ENCODE measurements around the gene LRRC37A.
"Not testable (repeated sequence)": the region's sequence is repeated elsewhere in the genome, so short reads cannot be mapped to it uniquely, and the experiment has no call there.

Gene LRRC37A

GRCh38 chr17:46294831-46295230, at the start of gene LRRC37A:
Gene LRRC37A (plus strand): TSS chr17:46295131. CDS start chr17:46295134, 3 bp downstream.
- not testable (repeated sequence) for DNase-seq

GRCh38 chr17:46249153-46249552, 45.8 kb upstream of the LRRC37A start:
- not testable (repeated sequence) for DNase-seq

GRCh38 chr17:46252804-46253203, 42.1 kb upstream of the LRRC37A start:
- DNase-seq, result not testable (repeated sequence)

GRCh38 chr17:46253722-46254121, 41.2 kb upstream of the LRRC37A start:
- DNase-seq, result not testable (repeated sequence)

- not testable (repeated sequence) for DNase-seq
These were observed 40.7 kb upstream of the LRRC37A start for GRCh38 chr17:46254215-46254614.

GRCh38 chr17:46256369-46256768, 38.6 kb upstream of the LRRC37A start:
- not testable (repeated sequence) for DNase-seq

- not testable (repeated sequence) for DNase-seq
These were observed 34.9 kb upstream of the LRRC37A start for GRCh38 chr17:46259845-46260661.

GRCh38 chr17:46262271-46262670, 32.7 kb upstream of the LRRC37A start:
- DNase-seq, result no peak

- no peak for DNase-seq
These were observed 30.3 kb upstream of the LRRC37A start for GRCh38 chr17:46264456-46265198.

GRCh38 chr17:46266063-46266655, 28.8 kb upstream of the LRRC37A start:
- not testable (repeated sequence) for DNase-seq

GRCh38 chr17:46266656-46267544, 28.0 kb upstream of the LRRC37A start:
- DNase-seq, result peak; percentile 97

- no peak for DNase-seq
These were observed 24.9 kb upstream of the LRRC37A start for GRCh38 chr17:46270032-46270431.

GRCh38 chr17:46273541-46274236, 21.2 kb upstream of the LRRC37A start:
- DNase-seq, result no peak

- no peak for DNase-seq
These were observed 20.7 kb upstream of the LRRC37A start for GRCh38 chr17:46274238-46274637.

GRCh38 chr17:46276728-46277479, 18.0 kb upstream of the LRRC37A start:
- not testable (repeated sequence) for DNase-seq

GRCh38 chr17:46281336-46281735, 13.6 kb upstream of the LRRC37A start:
- DNase-seq, result not testable (repeated sequence)

GRCh38 chr17:46282635-46283034, 12.3 kb upstream of the LRRC37A start:
- DNase-seq, result not testable (repeated sequence)

- not testable (repeated sequence) for DNase-seq
These were observed 10.5 kb upstream of the LRRC37A start for GRCh38 chr17:46284467-46284866.

- DNase-seq, result not testable (repeated sequence)
These were observed 9.4 kb upstream of the LRRC37A start for GRCh38 chr17:46285500-46285899.

- peak; percentile 82 for DNase-seq
These were observed 8.1 kb upstream of the LRRC37A start for GRCh38 chr17:46286764-46287221.

GRCh38 chr17:46287587-46287986, 7.3 kb upstream of the LRRC37A start:
- not testable (repeated sequence) for DNase-seq
